ENCODE data around the gene MOB3C.
A peak's percentile ranks its signal among the peaks of the same experiment; 100 is the strongest.

Gene MOB3C

GRCh38 chr1:46575778-46576177, 40.8 kb downstream of the MOB3C start:
- DNase-seq (ENCODE audit: low spot score): no peak

- no peak for DNase-seq (ENCODE audit: low spot score)
Observed at GRCh38 chr1:46575300-46575699, 41.3 kb downstream of the MOB3C start.

- no peak for DNase-seq (ENCODE audit: low spot score)
Observed at GRCh38 chr1:46571691-46572225, 44.9 kb downstream of the MOB3C start.

GRCh38 chr1:46569884-46570725, 46.5 kb downstream of the MOB3C start:
- DNase-seq (ENCODE audit: low spot score): no peak

- DNase-seq (ENCODE audit: low spot score): no peak
Observed at GRCh38 chr1:46569116-46569515, 47.5 kb downstream of the MOB3C start.

GRCh38 chr1:46568461-46568891, 48.1 kb downstream of the MOB3C start:
- no peak for DNase-seq (ENCODE audit: low spot score)

GRCh38 chr1:46563341-46563740, 53.3 kb downstream of the MOB3C start:
- no peak for DNase-seq (ENCODE audit: low spot score)

GRCh38 chr1:46562498-46562897, 54.1 kb downstream of the MOB3C start:
- no peak for DNase-seq (ENCODE audit: low spot score)

- DNase-seq (ENCODE audit: low spot score): no peak
Observed at GRCh38 chr1:46558966-46559365, 57.6 kb downstream of the MOB3C start.

- peak; percentile 42 for DNase-seq (ENCODE audit: low spot score)
Observed at GRCh38 chr1:46558141-46558963, 58.3 kb downstream of the MOB3C start.
